H1 (cell line): ENCODE results near the gene NCEH1. TPM values are rescaled to one million over a fixed set of nuclear protein-coding genes. Genes with fewer than 3 reads are reported as not detected.

ENCODE experiments used
- CTCF ChIA-PET: fragments of 300-600 bp; sonication (Branson Sonifier 250); formaldehyde crosslinking; loops from one replicate; lab custom pipeline; 2021; ENCODE audit not compliant: partially characterized antibody; lab: Charles Lee
- POLR2A ChIA-PET: fragments of 300-600 bp; sonication (Branson Sonifier 250); formaldehyde crosslinking; loops from one replicate; lab custom pipeline; 2021; ENCODE audit warnings: inconsistent platforms; ENCODE audit not compliant: partially characterized antibody; lab: Charles Lee
- DNase-seq, 2 experiments: peaks; one replicate each; pipeline versions ENCODE4 v3.0.0 to v3.0.0-alpha.2; 2010 to 2022; ENCODE audit warnings: low spot score in 2 of 2, low read depth in 1 of 2, mixed read lengths in 1 of 2
- FAIRE-seq: peaks from 2 replicates; lab custom pipeline; 2011; peaks lifted over from hg19 to GRCh38; lab: Jason Lieb, UNC
- H2AFZ ChIP-seq: 2 replicates; pipeline ENCODE4 v1.8.1; 2012; ENCODE audit warnings: low read length, inconsistent platforms
- H2AK5ac ChIP-seq: 2 replicates; pipeline ENCODE4 v1.6.1; 2013; ENCODE audit warnings: low read depth, low read length
- H2BK120ac ChIP-seq: replicated peaks from 2 replicates; pipeline ENCODE3; 2013; ENCODE audit warnings: low read depth, low read length, inconsistent platforms
- H2BK12ac ChIP-seq: 2 replicates; pipeline ENCODE4 v1.6.1; 2013; ENCODE audit warnings: low read depth, low read length
- H2BK15ac ChIP-seq: 2 replicates; pipeline ENCODE4 v1.6.1; 2013; ENCODE audit warnings: low read length
- H2BK20ac ChIP-seq: 2 replicates; pipeline ENCODE4 v1.6.1; 2013; ENCODE audit warnings: low read length
- H2BK5ac ChIP-seq: 2 replicates; pipeline ENCODE4 v1.6.1; 2013; ENCODE audit warnings: low read depth, low read length
- H3K14ac ChIP-seq: 2 replicates; pipeline ENCODE4 v1.6.1; 2013; ENCODE audit warnings: inconsistent platforms; ENCODE audit not compliant: insufficient read length
- H3K18ac ChIP-seq: 2 replicates; pipeline ENCODE4 v1.6.1; 2013; ENCODE audit warnings: low read length; ENCODE audit errors: extremely low read depth
- H3K23ac ChIP-seq: 2 replicates; pipeline ENCODE4 v1.6.1; 2013; ENCODE audit warnings: inconsistent platforms; ENCODE audit not compliant: insufficient read length
- H3K23me2 ChIP-seq: 2 replicates; pipeline ENCODE4 v1.6.1; 2013; ENCODE audit warnings: low read depth, low read length
- H3K27ac ChIP-seq: 2 replicates; pipeline ENCODE4 v1.6.1; 2011; ENCODE audit warnings: low read depth, low read length, inconsistent platforms
- H3K27me3 ChIP-seq, 4 experiments: replicated peaks in 1 of 4; 1 replicate in 1 of 4; 2 replicates in 3 of 4; pipeline versions ENCODE4 v1.6.1 to v1.8.1; 2011 to 2013; ENCODE audit warnings: low read length in 3 of 4, mild to moderate bottlenecking in 3 of 4, inconsistent platforms in 2 of 4, mixed read lengths in 2 of 4, moderate library complexity in 1 of 4; ENCODE audit not compliant: control insufficient read depth in 3 of 4, insufficient read depth in 3 of 4; ENCODE audit errors: extremely low read depth in 1 of 4
- H3K36me3 ChIP-seq, 4 experiments: 2 replicates each; pipeline versions ENCODE4 v1.6.1 to v1.8.1; 2011 to 2013; ENCODE audit warnings: mild to moderate bottlenecking in 4 of 4, low read length in 3 of 4, moderate library complexity in 2 of 4, control low read depth in 1 of 4, inconsistent platforms in 1 of 4; ENCODE audit not compliant: insufficient read depth in 4 of 4, control insufficient read depth in 2 of 4
- H3K4ac ChIP-seq: replicated peaks from 2 replicates; pipeline ENCODE3; 2013; ENCODE audit warnings: low read length, low read depth, mixed read lengths, inconsistent platforms; ENCODE audit not compliant: insufficient read length
- H3K4me1 ChIP-seq, 4 experiments: replicated peaks in 1 of 4; 1 replicate in 1 of 4; 2 replicates in 3 of 4; pipeline versions ENCODE4 v1.6.1 to v1.8.1; 2011 to 2013; ENCODE audit warnings: low read length in 3 of 4, inconsistent platforms in 2 of 4, mixed read lengths in 1 of 4; ENCODE audit not compliant: insufficient read depth in 4 of 4, control insufficient read depth in 3 of 4
- H3K4me2 ChIP-seq, 2 experiments: 2 replicates each; pipeline versions ENCODE4 v1.6.1 to v1.8.1; 2011 to 2013; ENCODE audit warnings: low read depth in 2 of 2, low read length in 2 of 2, control low read depth in 1 of 2, inconsistent platforms in 1 of 2, mild to moderate bottlenecking in 1 of 2; ENCODE audit not compliant: insufficient read depth in 1 of 2
- H3K4me3 ChIP-seq, 4 experiments: fragments of 200-600, 300-600 bp in 1 of 4; sonication (generic), shearing (Covaris generic), sonication (Bioruptor Twin) in 1 of 4; 2 replicates each; pipeline versions ENCODE4 v1.5.1 to v1.8.1; 2011 to 2016; ENCODE audit warnings: low read length in 4 of 4, low read depth in 3 of 4, control low read depth in 2 of 4, inconsistent platforms in 2 of 4, mild to moderate bottlenecking in 2 of 4, mixed read lengths in 1 of 4, moderate library complexity in 1 of 4; ENCODE audit not compliant: insufficient read depth in 2 of 4; ENCODE audit errors: extremely low read depth in 1 of 4
- H3K56ac ChIP-seq: replicated peaks from 2 replicates; pipeline ENCODE3; 2013; ENCODE audit warnings: low read depth, mild to moderate bottlenecking, mixed read lengths, low read length, inconsistent platforms; ENCODE audit not compliant: insufficient read length
- H3K79me1 ChIP-seq: 2 replicates; pipeline ENCODE4 v1.6.1; 2013; ENCODE audit warnings: low read depth, low read length, control low read depth
- H3K79me2 ChIP-seq, 2 experiments: 2 replicates each; pipeline versions ENCODE4 v1.6.1 to v1.8.1; 2012 to 2013; ENCODE audit warnings: low read length in 2 of 2, mild to moderate bottlenecking in 2 of 2, inconsistent platforms in 1 of 2; ENCODE audit not compliant: insufficient read depth in 2 of 2, control insufficient read depth in 1 of 2
- H3K9ac ChIP-seq, 4 experiments: replicated peaks in 1 of 4; 1 replicate in 1 of 4; 2 replicates in 3 of 4; pipeline versions ENCODE4 v1.6.1 to v1.8.1; 2011 to 2013; ENCODE audit warnings: low read depth in 3 of 4, low read length in 3 of 4, control low read depth in 2 of 4, mild to moderate bottlenecking in 2 of 4, moderate library complexity in 2 of 4, inconsistent platforms in 1 of 4; ENCODE audit errors: extremely low read depth in 1 of 4
- H3K9me3 ChIP-seq, 2 experiments: 2 replicates each; pipeline versions ENCODE4 v1.6.1 to v1.8.1; 2012 to 2013; ENCODE audit warnings: mild to moderate bottlenecking in 2 of 2, moderate library complexity in 2 of 2, control low read depth in 1 of 2, inconsistent platforms in 1 of 2, low read depth in 1 of 2, low read length in 1 of 2, mixed read lengths in 1 of 2; ENCODE audit not compliant: insufficient read depth in 2 of 2
- H4K20me1 ChIP-seq, 2 experiments: replicated peaks in 1 of 2; 2 replicates each; pipeline versions ENCODE3 to v1.8.1; 2011 to 2013; ENCODE audit warnings: inconsistent platforms in 2 of 2, low read length in 2 of 2, mild to moderate bottlenecking in 1 of 2; ENCODE audit not compliant: insufficient read depth in 2 of 2, control insufficient read depth in 1 of 2
- H4K5ac ChIP-seq: 2 replicates; pipeline ENCODE4 v1.6.1; 2013; ENCODE audit warnings: low read length, low read depth, mixed read lengths, inconsistent platforms; ENCODE audit not compliant: insufficient read length
- H4K8ac ChIP-seq: 2 replicates; pipeline ENCODE4 v1.8.0; 2013; ENCODE audit warnings: mild to moderate bottlenecking, moderate library complexity, low read length, inconsistent platforms; ENCODE audit not compliant: insufficient read depth; ENCODE audit errors: extremely low read depth
- H4K91ac ChIP-seq: replicated peaks from 2 replicates; pipeline ENCODE3; 2013; ENCODE audit warnings: low read length, mixed read lengths, inconsistent platforms; ENCODE audit not compliant: insufficient read length
- CHD1 ChIP-seq: IDR thresholded peaks from 2 replicates; pipeline ENCODE4 v1.6.1; 2012; ENCODE audit warnings: low read depth, low read length, improper control_type of control experiment
- E2F6 ChIP-seq: IDR thresholded peaks from 2 replicates; pipeline ENCODE4 v1.6.1; 2012; ENCODE audit warnings: inconsistent platforms
- MAFK ChIP-seq: IDR thresholded peaks from 2 replicates; pipeline ENCODE4 v1.6.1; 2012; ENCODE audit warnings: low read depth, mild to moderate bottlenecking, improper control_type of control experiment, low read length
- POLR2A ChIP-seq, 2 experiments: IDR thresholded peaks; 1 replicate in 1 of 2; 2 replicates in 1 of 2; pipeline ENCODE4 v1.6.1; 2011; ENCODE audit warnings: low read depth in 2 of 2, low read length in 2 of 2, mild to moderate bottlenecking in 2 of 2; ENCODE audit errors: control extremely low read depth in 1 of 2
- SUZ12 ChIP-seq: fragments of 200-600 bp; sonication (generic); IDR thresholded peaks from 2 replicates; pipeline ENCODE4 v1.6.1; 2012; ENCODE audit warnings: mild to moderate bottlenecking, inconsistent platforms, low read length, moderate library complexity, mixed read lengths
- WGBS, 2 experiments: shearing (Covaris generic) in 1 of 2; methylation state at CpG; one replicate each; pipeline versions ENCODE4 v1.1.6 to v1.1.7; 2013 to 2015; ENCODE audit warnings: low lambda C conversion rate in 2 of 2, mixed read lengths in 2 of 2, inconsistent platforms in 1 of 2, low coverage in 1 of 2, missing lambda C conversion rate in 1 of 2; ENCODE audit not compliant: insufficient replicate concordance in 2 of 2, insufficient coverage in 1 of 2, insufficient read length in 1 of 2; ENCODE audit errors: extremely low coverage in 1 of 2, missing lambda C conversion rate in 1 of 2; 5-methylcytosine and 5-hydroxymethylcytosine counted together
- polyA plus RNA-seq, 7 experiments: library from polyadenylated mRNA; depleted of rRNA in 3 of 7; stranded (reverse) in 5 of 7; unstranded in 2 of 7; fragments of >200 nt in 5 of 7; fragments of 200-250 nt in 2 of 7; gene quantifications; 1 replicate in 5 of 7; 2 replicates in 1 of 7; 4 replicates in 1 of 7; pipeline versions ENCODE4 v1.2.1 to v1.2.3, GENCODE V29; 2011 to 2013; ENCODE audit warnings: missing spikeins in 2 of 7, mixed read lengths in 2 of 7
- total RNA-seq: library from RNA; stranded (reverse); fragmentation: NEBNext Ultra II Directional; extraction: Animal tissue kit (Norgen Biotek cat#: 25700); gene quantifications from 2 replicates; pipeline ENCODE4 v1.2.1, GENCODE V29; 2021

Gene NCEH1
- total and polyA plus RNA-seq, 2 of the 8 experiments (the other 6 are each of a cell fraction or from before 2014, with no cell fraction given): 2.2 to 6.4 TPM

DNA sequence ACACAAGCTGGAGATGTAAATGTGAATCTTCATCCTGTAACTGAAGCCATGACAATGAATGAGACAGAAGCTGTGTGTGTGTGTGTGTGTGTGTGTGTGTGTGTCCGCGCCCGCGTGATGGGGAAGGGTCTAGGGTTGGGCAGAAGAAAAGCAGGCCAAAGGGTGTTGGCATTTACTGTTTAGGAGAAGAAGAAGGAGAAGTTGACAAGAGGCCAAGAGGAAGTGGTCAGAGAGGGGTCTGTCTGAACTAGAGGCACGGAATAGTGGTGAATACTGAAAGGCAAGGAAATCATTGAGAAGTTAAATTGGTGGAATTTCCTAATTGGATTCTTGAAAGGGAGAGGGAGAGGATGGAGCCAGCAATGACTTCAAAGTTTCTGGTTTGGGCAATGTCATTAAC, 5.6 kb upstream of the NCEH1 start:
- FAIRE-seq: no peak
- CTCF ChIA-PET: no interaction called here

More for the DNA sequence above, 5.6 kb upstream of the NCEH1 start:
- Histone ChIP-seq H3K4me3 (no peak overlapping the region), H2BK12ac (no peak overlapping the region), H2AFZ (no peak overlapping the region), H3K9ac (no peak overlapping the region), H3K27me3 (no peaks in the 10 kb centered on the region), H2BK120ac (no peak overlapping the region), H3K56ac (no peak overlapping the region), H4K20me1 (no peaks in the 10 kb centered on the region), H2BK5ac (no peak overlapping the region), H3K14ac (no peak overlapping the region), H3K79me2 (no peaks in the 10 kb centered on the region), H3K4me2 (no peak overlapping the region), H3K23ac (no peak overlapping the region), H3K9me3 (peaks cover 13 to 16% of the 10 kb centered on the region in 2 experiments), H3K18ac (no peak overlapping the region), H3K4ac (no peak overlapping the region), H4K91ac (no peak overlapping the region), H3K27ac (no peak overlapping the region), H4K5ac (no peak overlapping the region), H2AK5ac (no peak overlapping the region), H4K8ac (no peak overlapping the region), H3K79me1 (no peaks in the 10 kb centered on the region), H2BK15ac (no peak overlapping the region), H3K36me3 (peaks cover 0 to 4% (median 0%) of the 10 kb centered on the region in 4 experiments; a peak in 1 of 8 replicates), H3K23me2 (peaks cover 2% of the 10 kb centered on the region; the same call in 1 of the 2 replicates), H3K4me1 (no peaks in the 10 kb centered on the region; a peak in 1 of 7 replicates), H2BK20ac (no peak overlapping the region)
- TF ChIP-seq SUZ12 (no peak), E2F6 (no peak), MAFK (no peak), POLR2A (IDR thresholded peaks at IDR 0.05; ENCODE audit: control extremely low read depth in 1 of 2, low read depth in 2 of 2, low read length in 2 of 2) (no peak), CHD1 (no peak)
- DNase-seq: no peak
- WGBS, 2 experiments: 90% methylated on average over 5 of the region's 5 CpGs; no CpG with 5 or more reads in 1 of the 2 experiments
- POLR2A ChIA-PET: no interaction called here
